ENCODE results near the gene OTOR. TPM values are rescaled to one million over a fixed set of nuclear protein-coding genes. Genes with fewer than 3 reads are reported as not detected.

The OTOR gene
- total and polyA plus RNA-seq, 2 donors (not counting 3 experiments of a cell fraction or from before 2014, with no cell fraction given): not detected

DNA sequence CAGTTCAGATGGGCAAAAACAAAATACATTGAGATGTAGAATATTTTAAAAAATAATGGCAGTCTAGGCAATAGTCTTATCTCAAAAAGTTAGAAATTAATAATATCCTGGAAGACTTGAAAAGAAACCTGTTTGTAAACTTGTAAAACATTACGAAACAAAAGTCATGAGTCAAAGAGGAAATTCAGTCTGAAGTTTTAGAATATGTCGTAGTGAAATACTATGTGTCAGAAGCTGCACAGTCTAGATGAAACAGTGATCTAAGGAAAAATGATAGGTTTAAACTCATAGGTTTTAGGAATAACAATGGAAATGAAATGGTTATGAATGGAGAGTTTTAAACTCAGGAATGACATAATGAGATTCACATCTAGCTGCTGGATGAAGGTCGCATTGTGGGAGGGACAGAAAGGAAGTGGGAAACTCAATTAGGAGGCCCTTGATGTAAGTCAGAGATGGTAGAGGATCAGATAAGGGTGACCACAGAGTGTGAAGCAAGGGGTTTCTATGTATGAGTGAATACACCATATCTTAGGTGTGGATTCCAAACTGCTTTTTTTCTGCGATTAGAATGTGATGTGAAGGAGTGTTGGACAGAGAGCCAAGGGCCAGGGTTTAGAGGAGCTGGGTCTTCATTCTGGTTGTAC lies 15.5 kb upstream of the OTOR start:
- CTCF ChIA-PET: no interaction called here
- dilution Hi-C loops (cut with MboI; ENCODE audit: extremely low pct_ligation_motif_present, low sequenced_read_pairs): no loop called here

More for the DNA sequence above, 15.5 kb upstream of the OTOR start:
- H3K9me3 ChIP-seq (replicated peaks; ENCODE audit: control insufficient read depth, insufficient read depth, low read length): no peaks in the 10 kb centered on the region
- no peak overlapping the region for H2AFZ ChIP-seq (ENCODE audit: low read depth, low read length)
- no peaks in the 10 kb centered on the region for H3K9me1 ChIP-seq (replicated peaks; ENCODE audit: control insufficient read depth, extremely low read depth, insufficient read depth, low read length)
- no peak overlapping the region for H3K4me2 ChIP-seq (ENCODE audit: insufficient read depth, low read length)
- H3K4me1 ChIP-seq (ENCODE audit: control insufficient read depth, extremely low read depth, insufficient read depth, low read length): peaks cover 11% of the 10 kb centered on the region
- TF ChIP-seq, protein P1, sequence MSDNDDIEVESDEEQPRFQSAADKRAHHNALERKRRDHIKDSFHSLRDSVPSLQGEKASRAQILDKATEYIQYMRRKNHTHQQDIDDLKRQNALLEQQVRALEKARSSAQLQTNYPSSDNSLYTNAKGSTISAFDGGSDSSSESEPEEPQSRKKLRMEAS (IDR thresholded peaks at IDR 0.05; ENCODE audit: insufficient read depth, insufficient read length): no peak
- no peak for TF ChIP-seq POLR2A (IDR thresholded peaks at IDR 0.05; ENCODE audit: low read depth, low read length)
- no peak for TF ChIP-seq JUN (IDR thresholded peaks at IDR 0.05; ENCODE audit: borderline replicate concordance, insufficient read depth, insufficient read length, low read depth)
- TF ChIP-seq GATA2 (IDR thresholded peaks at IDR 0.05; ENCODE audit: insufficient read depth, insufficient read length, low read depth, low read length): no peak
- TF ChIP-seq, protein P2, sequence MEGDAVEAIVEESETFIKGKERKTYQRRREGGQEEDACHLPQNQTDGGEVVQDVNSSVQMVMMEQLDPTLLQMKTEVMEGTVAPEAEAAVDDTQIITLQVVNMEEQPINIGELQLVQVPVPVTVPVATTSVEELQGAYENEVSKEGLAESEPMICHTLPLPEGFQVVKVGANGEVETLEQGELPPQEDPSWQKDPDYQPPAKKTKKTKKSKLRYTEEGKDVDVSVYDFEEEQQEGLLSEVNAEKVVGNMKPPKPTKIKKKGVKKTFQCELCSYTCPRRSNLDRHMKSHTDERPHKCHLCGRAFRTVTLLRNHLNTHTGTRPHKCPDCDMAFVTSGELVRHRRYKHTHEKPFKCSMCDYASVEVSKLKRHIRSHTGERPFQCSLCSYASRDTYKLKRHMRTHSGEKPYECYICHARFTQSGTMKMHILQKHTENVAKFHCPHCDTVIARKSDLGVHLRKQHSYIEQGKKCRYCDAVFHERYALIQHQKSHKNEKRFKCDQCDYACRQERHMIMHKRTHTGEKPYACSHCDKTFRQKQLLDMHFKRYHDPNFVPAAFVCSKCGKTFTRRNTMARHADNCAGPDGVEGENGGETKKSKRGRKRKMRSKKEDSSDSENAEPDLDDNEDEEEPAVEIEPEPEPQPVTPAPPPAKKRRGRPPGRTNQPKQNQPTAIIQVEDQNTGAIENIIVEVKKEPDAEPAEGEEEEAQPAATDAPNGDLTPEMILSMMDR (IDR thresholded peaks at IDR 0.05; ENCODE audit: extremely low read depth in 1 of 2, insufficient read depth in 1 of 2, low read depth in 1 of 2, low read length in 2 of 2): no peak
- no peak for TF ChIP-seq FOS (IDR thresholded peaks at IDR 0.05; ENCODE audit: borderline replicate concordance, insufficient read depth, low read length)
- POLR2A ChIA-PET: no interaction called here
- peaks cover 36% of the 10 kb centered on the region for H3K79me2 ChIP-seq (ENCODE audit: control insufficient read depth, insufficient read depth, low read length)
- H3K4me3 ChIP-seq (replicated peaks in 1 of 3; ENCODE audit: insufficient read depth in 1 of 3, low read depth in 1 of 3, low read length in 3 of 3): no peak overlapping the region
- H3K27ac ChIP-seq (ENCODE audit: insufficient read depth, low read depth, low read length): no peak overlapping the region
- H3K9ac ChIP-seq (replicated peaks; ENCODE audit: extremely low read depth, insufficient read depth, low read length): no peak overlapping the region
- no TSS peak for BruUV-seq (replicated peaks)
- DNase-seq (ENCODE audit: low read depth, low spot score): no peak
- intact Hi-C loops (cut with micrococcal nuclease): no loop called here
- peaks cover under 1 to 3% of the 10 kb centered on the region in 2 experiments for H3K27me3 ChIP-seq (ENCODE audit: control insufficient read depth in 2 of 2, insufficient read depth in 2 of 2, low read length in 2 of 2)
- no peak for FAIRE-seq
- peaks cover 7 to 18% of the 10 kb centered on the region in 2 experiments for H3K36me3 ChIP-seq (ENCODE audit: control insufficient read depth in 2 of 2, extremely low read depth in 1 of 2, insufficient read depth in 2 of 2, low read length in 2 of 2)
- no peaks in the 10 kb centered on the region for H4K20me1 ChIP-seq (replicated peaks; ENCODE audit: control insufficient read depth, extremely low read depth, insufficient read depth, low read length)
